Liver (tissue), 9 donors: ENCODE data around the gene ACTL8. TPM values are rescaled to one million over a fixed set of nuclear protein-coding genes. Genes with fewer than 3 reads are reported as not detected.

ENCODE experiments used
- DNase-seq: peaks from one replicate; pipeline ENCODE4 v3.0.0-alpha.2; 2017; ENCODE audit warnings: low spot score
- H3K27ac ChIP-seq, 2 donors: one replicate each; pipeline ENCODE4 v1.7.0; 2013; ENCODE audit warnings: inconsistent platforms in 2 of 2, low read length in 2 of 2, control low read depth in 1 of 2, low read depth in 1 of 2, mild to moderate bottlenecking in 1 of 2
- H3K27me3 ChIP-seq, 4 donors: one replicate each; pipeline versions ENCODE4 v1.6.1 to v1.7.0; 2013; ENCODE audit warnings: low read length in 3 of 4, inconsistent platforms in 1 of 4, mild to moderate bottlenecking in 1 of 4, moderate library complexity in 1 of 4; ENCODE audit not compliant: control insufficient read depth in 4 of 4, insufficient read depth in 4 of 4
- H3K36me3 ChIP-seq, 4 donors: one replicate each; pipeline versions ENCODE4 v1.6.1 to v1.7.0; 2013; ENCODE audit warnings: low read length in 3 of 4, mild to moderate bottlenecking in 3 of 4, low read depth in 1 of 4, moderate library complexity in 1 of 4; ENCODE audit not compliant: control insufficient read depth in 4 of 4, insufficient read depth in 3 of 4
- H3K4me1 ChIP-seq, 4 donors: one replicate each; pipeline versions ENCODE4 v1.6.1 to v1.7.0; 2013; ENCODE audit warnings: low read length in 3 of 4, mild to moderate bottlenecking in 3 of 4, moderate library complexity in 1 of 4; ENCODE audit not compliant: control insufficient read depth in 4 of 4, insufficient read depth in 4 of 4
- H3K4me3 ChIP-seq, 3 donors: one replicate each; pipeline versions ENCODE4 v1.6.1 to v1.7.0; 2013; ENCODE audit warnings: low read length in 3 of 3, control low read depth in 1 of 3, low read depth in 1 of 3, mild to moderate bottlenecking in 1 of 3
- H3K9ac ChIP-seq, 2 donors: one replicate each; pipeline ENCODE4 v1.7.0; 2013; ENCODE audit warnings: low read length in 2 of 2, mild to moderate bottlenecking in 2 of 2, moderate library complexity in 2 of 2, control low read depth in 1 of 2, low read depth in 1 of 2
- H3K9me3 ChIP-seq, 4 donors: one replicate each; pipeline versions ENCODE4 v1.6.1 to v1.7.0; 2013; ENCODE audit warnings: low read length in 3 of 4; ENCODE audit not compliant: control insufficient read depth in 4 of 4
- EGR1 ChIP-seq, 2 donors: IDR thresholded peaks; 2 replicates each; pipeline ENCODE4 v1.6.1; 2016 to 2018; ENCODE audit warnings: antibody characterized with exemption in 2 of 2, low read depth in 2 of 2
- FOXA1 ChIP-seq: IDR thresholded peaks from 2 replicates; pipeline ENCODE4 v1.6.1; 2016; ENCODE audit warnings: antibody characterized with exemption
- FOXA2 ChIP-seq: IDR thresholded peaks from 2 replicates; pipeline ENCODE4 v1.6.1; 2016; ENCODE audit warnings: antibody characterized with exemption
- GABPA ChIP-seq, 2 donors: IDR thresholded peaks in 1 of 2; conservative IDR thresholded peaks in 1 of 2; 2 replicates each; pipeline ENCODE4 v1.6.1; 2016; ENCODE audit warnings: antibody characterized with exemption in 2 of 2, mild to moderate bottlenecking in 1 of 2, moderate library complexity in 1 of 2
- HNF4A ChIP-seq, 2 donors: conservative IDR thresholded peaks; 2 replicates each; pipeline ENCODE4 v1.6.1; 2016; ENCODE audit warnings: antibody characterized with exemption in 2 of 2, mild to moderate bottlenecking in 2 of 2
- HNF4G ChIP-seq: IDR thresholded peaks from 2 replicates; pipeline ENCODE4 v1.6.1; 2016; ENCODE audit warnings: antibody characterized with exemption
- JUND ChIP-seq, 2 donors: IDR thresholded peaks; 2 replicates each; pipeline ENCODE4 v1.6.1; 2016; ENCODE audit warnings: antibody characterized with exemption in 2 of 2
- NR2F2 ChIP-seq: IDR thresholded peaks from 2 replicates; pipeline ENCODE4 v1.6.1; 2016; ENCODE audit warnings: antibody characterized with exemption
- RAD21 ChIP-seq, 2 donors: IDR thresholded peaks; 2 replicates each; pipeline ENCODE4 v1.6.1; 2016; ENCODE audit warnings: antibody characterized with exemption in 2 of 2, mild to moderate bottlenecking in 2 of 2
- REST ChIP-seq: IDR thresholded peaks from 2 replicates; pipeline ENCODE4 v1.6.1; 2016; ENCODE audit warnings: antibody characterized with exemption, mild to moderate bottlenecking
- RXRA ChIP-seq, 2 donors: IDR thresholded peaks; 2 replicates each; pipeline ENCODE4 v1.6.1; 2017 to 2018; ENCODE audit warnings: antibody characterized with exemption in 2 of 2, mild to moderate bottlenecking in 1 of 2
- SP1 ChIP-seq: IDR thresholded peaks from 2 replicates; pipeline ENCODE4 v1.6.1; 2018; ENCODE audit warnings: antibody characterized with exemption, mild to moderate bottlenecking
- TAF1 ChIP-seq: conservative IDR thresholded peaks from 2 replicates; pipeline ENCODE4 v1.6.1; 2016; ENCODE audit warnings: antibody characterized with exemption, mild to moderate bottlenecking
- YY1 ChIP-seq: IDR thresholded peaks from 2 replicates; pipeline ENCODE4 v1.6.1; 2016; ENCODE audit warnings: antibody characterized with exemption, mild to moderate bottlenecking
- ZBTB33 ChIP-seq: IDR thresholded peaks from 2 replicates; pipeline ENCODE4 v1.6.1; 2016; ENCODE audit warnings: antibody characterized with exemption
- WGBS: extraction: QIAGEN DNeasy Blood & Tissue Kit; methylation state at CpG from one replicate; pipeline ENCODE4 v1.1.7; 2013; 5-methylcytosine and 5-hydroxymethylcytosine counted together
- polyA plus RNA-seq, 2 donors: library from polyadenylated mRNA; stranded (reverse) in 1 of 2; unstranded in 1 of 2; fragments of 200-250 nt in 1 of 2; fragments of >200 nt in 1 of 2; fragmentation: Nextera tagmentation in 1 of 2; extraction: Ambion mirVana in 1 of 2; gene quantifications; one replicate each; pipeline versions ENCODE4 v1.2.1 to v1.2.3, GENCODE V29; 2013 to 2015
- total RNA-seq, 2 donors: library from RNA; depleted of rRNA; stranded (reverse); fragments of >200 nt; gene quantifications; one replicate each; pipeline ENCODE4 v1.2.3, GENCODE V29; 2014
- TF ChIP-seq, protein P1 (sequence below): IDR thresholded peaks from 2 replicates; pipeline ENCODE4 v1.6.1; 2016; ENCODE audit warnings: antibody characterized with exemption
- TF ChIP-seq, protein P2 (sequence below): fragments of 150-350 bp; IDR thresholded peaks from 2 replicates; pipeline ENCODE4 v1.5.1; 2017; ENCODE audit warnings: improper control_type of control experiment, low read depth, low read length; ENCODE audit not compliant: missing input control
- TF ChIP-seq, protein P3 (sequence below): IDR thresholded peaks from 2 replicates; pipeline ENCODE4 v1.6.1; 2016; ENCODE audit warnings: antibody characterized with exemption
- donor health status: healthy.
- donor health status: healthy.
- donor health status: healthy.
- donor health status: healthy.
- donor health status: healthy.

Gene ACTL8
- total and polyA plus RNA-seq, 4 donors, result not detected

- peaks cover 0 to 6% (median 0%) of the 10 kb centered on the region in 4 donors for H3K27me3 ChIP-seq
- no peak for DNase-seq
- H3K9me3 ChIP-seq, result no peaks in the 10 kb centered on the region
- H3K4me1 ChIP-seq, result no peaks in the 10 kb centered on the region
- no peak overlapping the region for H3K27ac ChIP-seq
- no peak overlapping the region for H3K9ac ChIP-seq
- H3K4me3 ChIP-seq, result no peak overlapping the region
- H3K36me3 ChIP-seq, result no peaks in the 10 kb centered on the region
- 55% methylated on average over 17 of the region's 17 CpGs for WGBS
- no peak for TF ChIP-seq REST
- TF ChIP-seq, protein P1, sequence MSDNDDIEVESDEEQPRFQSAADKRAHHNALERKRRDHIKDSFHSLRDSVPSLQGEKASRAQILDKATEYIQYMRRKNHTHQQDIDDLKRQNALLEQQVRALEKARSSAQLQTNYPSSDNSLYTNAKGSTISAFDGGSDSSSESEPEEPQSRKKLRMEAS, result no peak
- TF ChIP-seq RXRA (IDR thresholded peaks at IDR 0.05), result no peak
- no peak for TF ChIP-seq YY1
- no peak for TF ChIP-seq GABPA (IDR thresholded peaks at IDR 0.05 in 1 of 2, conservative IDR thresholded peaks at IDR 0.05 in 1 of 2)
These were observed 64.1 kb downstream of the ACTL8 start for GRCh38 chr1:17819129-17819802.

DNA sequence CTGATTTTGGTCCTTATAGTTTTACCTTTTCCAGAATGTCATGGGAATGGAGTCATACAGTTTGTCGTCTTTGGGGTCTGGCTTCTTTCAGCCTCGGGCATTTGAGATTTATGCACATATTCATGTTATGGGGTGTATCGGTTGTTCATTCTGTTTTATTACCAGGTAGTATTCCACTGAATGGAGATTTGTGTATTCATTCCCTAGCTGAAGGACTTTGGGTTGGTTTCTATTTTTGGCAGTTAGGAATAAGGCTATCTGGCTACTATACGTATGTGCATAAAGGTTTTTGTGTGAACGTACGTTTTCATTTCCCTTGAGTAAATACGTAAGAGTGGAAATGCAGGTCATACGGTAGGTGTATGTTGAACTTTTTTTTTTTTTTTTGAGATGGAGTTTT lies 65.1 kb downstream of the ACTL8 start:
- H3K9ac ChIP-seq, result no peak overlapping the region
- no peak overlapping the region for H3K4me3 ChIP-seq
- TF ChIP-seq, protein P2, sequence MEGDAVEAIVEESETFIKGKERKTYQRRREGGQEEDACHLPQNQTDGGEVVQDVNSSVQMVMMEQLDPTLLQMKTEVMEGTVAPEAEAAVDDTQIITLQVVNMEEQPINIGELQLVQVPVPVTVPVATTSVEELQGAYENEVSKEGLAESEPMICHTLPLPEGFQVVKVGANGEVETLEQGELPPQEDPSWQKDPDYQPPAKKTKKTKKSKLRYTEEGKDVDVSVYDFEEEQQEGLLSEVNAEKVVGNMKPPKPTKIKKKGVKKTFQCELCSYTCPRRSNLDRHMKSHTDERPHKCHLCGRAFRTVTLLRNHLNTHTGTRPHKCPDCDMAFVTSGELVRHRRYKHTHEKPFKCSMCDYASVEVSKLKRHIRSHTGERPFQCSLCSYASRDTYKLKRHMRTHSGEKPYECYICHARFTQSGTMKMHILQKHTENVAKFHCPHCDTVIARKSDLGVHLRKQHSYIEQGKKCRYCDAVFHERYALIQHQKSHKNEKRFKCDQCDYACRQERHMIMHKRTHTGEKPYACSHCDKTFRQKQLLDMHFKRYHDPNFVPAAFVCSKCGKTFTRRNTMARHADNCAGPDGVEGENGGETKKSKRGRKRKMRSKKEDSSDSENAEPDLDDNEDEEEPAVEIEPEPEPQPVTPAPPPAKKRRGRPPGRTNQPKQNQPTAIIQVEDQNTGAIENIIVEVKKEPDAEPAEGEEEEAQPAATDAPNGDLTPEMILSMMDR, result no peak
- TF ChIP-seq HNF4G (no peak), YY1 (no peak), GABPA (IDR thresholded peaks at IDR 0.05 in 1 of 2, conservative IDR thresholded peaks at IDR 0.05 in 1 of 2) (no peak), JUND (IDR thresholded peaks at IDR 0.05) (no peak), FOXA1 (no peak), TAF1 (no peak), SP1 (no peak), FOXA2 (no peak), HNF4A (conservative IDR thresholded peaks at IDR 0.05) (no peak), NR2F2 (no peak), RAD21 (IDR thresholded peaks at IDR 0.05) (no peak), ZBTB33 (no peak), REST (no peak), RXRA (IDR thresholded peaks at IDR 0.05) (no peak), EGR1 (IDR thresholded peaks at IDR 0.05; ENCODE audit: low read depth in 2 of 2) (no peak)
- TF ChIP-seq, protein P1, result no peak
- TF ChIP-seq, protein P3, sequence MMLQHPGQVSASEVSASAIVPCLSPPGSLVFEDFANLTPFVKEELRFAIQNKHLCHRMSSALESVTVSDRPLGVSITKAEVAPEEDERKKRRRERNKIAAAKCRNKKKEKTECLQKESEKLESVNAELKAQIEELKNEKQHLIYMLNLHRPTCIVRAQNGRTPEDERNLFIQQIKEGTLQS, result no peak
- H3K27me3 ChIP-seq, result peaks cover 0 to 4% (median 0%) of the 10 kb centered on the region in 4 donors
- H3K9me3 ChIP-seq, result no peaks in the 10 kb centered on the region
- no peaks in the 10 kb centered on the region for H3K36me3 ChIP-seq
- no peak overlapping the region for H3K27ac ChIP-seq
- no peak for DNase-seq
- H3K4me1 ChIP-seq, result no peaks in the 10 kb centered on the region
- 90% methylated on average over 8 of the region's 8 CpGs for WGBS
